K562 (cell line): ENCODE measurements around the gene TMEM72. TPM values are rescaled to one million over a fixed set of nuclear protein-coding genes. Genes with fewer than 3 reads are reported as not detected.

ENCODE experiments used
- ATAC-seq: fragments of 200-7000 bp; cut with Tn5 transposase; 3 replicates; pipeline ENCODE4 v1.9.1; 2020; ENCODE audit warnings: moderate library complexity
- BruUV-seq: library from RNA; stranded (reverse); fragments of 400-500 nt; replicated peaks from 2 replicates; lab custom pipeline; 2021; lab: Mats Ljungman, UMichigan
- CTCF ChIA-PET: fragments of 300-600 bp; formaldehyde crosslinking; extraction: SDS; loops from one replicate; lab custom pipeline; 2021; ENCODE audit warnings: low intra/inter-chr PET ratio; lab: Yijun Ruan, JAX
- POLR2A ChIA-PET: fragments of 300-600, 350-650 bp; sonication (Branson Sonifier 250); formaldehyde crosslinking; extraction: SDS; loops from one replicate; lab custom pipeline; 2021; ENCODE audit warnings: antibody characterized with exemption, inconsistent platforms; lab: Yijun Ruan, JAX
- DNase-seq, 4 experiments: peaks; one replicate each; pipeline versions ENCODE4 v3.0.0 to v3.0.0-alpha.2; 2011 to 2018; ENCODE audit warnings: low spot score in 3 of 4, mixed read lengths in 3 of 4; ENCODE audit errors: extremely low read depth in 1 of 4
- FAIRE-seq: peaks from 2 replicates; lab custom pipeline; 2011; peaks lifted over from hg19 to GRCh38; lab: Jason Lieb, UNC
- H2AFZ ChIP-seq: 2 replicates; pipeline ENCODE4 v1.6.0; 2011; ENCODE audit warnings: low read depth, low read length, control low read depth, inconsistent platforms
- H3K27ac ChIP-seq: fragments of 200-600 bp; 3 replicates; pipeline ENCODE4 v1.8.0; 2011; ENCODE audit warnings: low read depth, mild to moderate bottlenecking, control low read depth, inconsistent platforms, low read length, moderate library complexity, mixed read lengths; ENCODE audit errors: extremely low read depth
- H3K27me3 ChIP-seq, 2 experiments: fragments of 300-600 bp in 1 of 2; 2 replicates in 1 of 2; 3 replicates in 1 of 2; pipeline versions ENCODE4 v1.6.0 to v1.8.0; 2011; ENCODE audit warnings: inconsistent platforms in 2 of 2, low read length in 2 of 2, mild to moderate bottlenecking in 1 of 2, mixed read lengths in 1 of 2, moderate library complexity in 1 of 2; ENCODE audit not compliant: control insufficient read depth in 2 of 2, insufficient read depth in 2 of 2
- H3K36me3 ChIP-seq: fragments of 300-600 bp; 3 replicates; pipeline ENCODE4 v1.8.0; 2011; ENCODE audit warnings: mild to moderate bottlenecking, low read length, inconsistent platforms; ENCODE audit not compliant: control insufficient read depth, insufficient read depth
- H3K4me1 ChIP-seq, 2 experiments: fragments of 200-600 bp in 1 of 2; replicated peaks in 1 of 2; 2 replicates in 1 of 2; 3 replicates in 1 of 2; pipeline versions ENCODE4 v1.5.1 to v1.8.0; 2011; ENCODE audit warnings: inconsistent platforms in 2 of 2, low read length in 2 of 2, mild to moderate bottlenecking in 1 of 2, mixed read lengths in 1 of 2, moderate library complexity in 1 of 2; ENCODE audit not compliant: control insufficient read depth in 2 of 2, insufficient read depth in 2 of 2
- H3K4me2 ChIP-seq: 2 replicates; pipeline ENCODE4 v1.6.1; 2011; ENCODE audit warnings: low read length, control low read depth, inconsistent platforms, mixed read lengths; ENCODE audit not compliant: insufficient read depth
- H3K4me3 ChIP-seq: fragments of 200-600 bp; sonication (generic), shearing (Covaris generic); 2 replicates; pipeline ENCODE4 v1.5.1; 2016; ENCODE audit warnings: control low read depth, inconsistent platforms
- H3K79me2 ChIP-seq: fragments of 200-600 bp; 3 replicates; pipeline ENCODE4 v1.8.0; 2011; ENCODE audit warnings: low read length, inconsistent platforms; ENCODE audit not compliant: control insufficient read depth, insufficient read depth
- H3K9ac ChIP-seq, 2 experiments: 2 replicates each; pipeline versions ENCODE4 v1.6.0 to v1.6.1; 2011; ENCODE audit warnings: low read depth in 2 of 2, low read length in 2 of 2, control low read depth in 1 of 2, inconsistent platforms in 1 of 2, mild to moderate bottlenecking in 1 of 2, mixed read lengths in 1 of 2; ENCODE audit not compliant: insufficient read depth in 1 of 2
- H3K9me1 ChIP-seq: one replicate; pipeline ENCODE4 v1.6.0; 2011; ENCODE audit warnings: inconsistent platforms, mild to moderate bottlenecking, low read length, moderate library complexity; ENCODE audit not compliant: control insufficient read depth, insufficient read depth
- H3K9me3 ChIP-seq: replicated peaks from 2 replicates; pipeline ENCODE4 v1.5.1; 2011; ENCODE audit warnings: low read depth, low read length, inconsistent platforms; ENCODE audit not compliant: control insufficient read depth, insufficient read depth
- H4K20me1 ChIP-seq: replicated peaks from 2 replicates; pipeline ENCODE4 v1.6.1; 2011; ENCODE audit warnings: low read length, inconsistent platforms, mixed read lengths; ENCODE audit not compliant: control insufficient read depth, insufficient read depth
- CBFA2T3 ChIP-seq: fragments of 450-650 bp; IDR thresholded peaks from 2 replicates; pipeline ENCODE4 v1.6.1; 2017
- HES1 ChIP-seq: fragments of 450-650 bp; IDR thresholded peaks from 2 replicates; pipeline ENCODE4 v1.6.1; 2016; ENCODE audit warnings: low read depth, mild to moderate bottlenecking, moderate library complexity
- MAFF ChIP-seq: IDR thresholded peaks from 2 replicates; pipeline ENCODE4 v1.6.1; 2012; ENCODE audit warnings: low read length, improper control_type of control experiment
- WGBS: fragments of 100-300 bp; shearing (Covaris generic); methylation state at CpG from one replicate; pipeline ENCODE4 v1.1.6; 2016; ENCODE audit warnings: low coverage, mixed read lengths; ENCODE audit not compliant: insufficient coverage; ENCODE audit errors: missing lambda C conversion rate; 5-methylcytosine and 5-hydroxymethylcytosine counted together
- in situ Hi-C: fragments of 300-500 bp; cut with MboI; formaldehyde crosslinking; loops from 4 replicates; pipeline ENCODE4 v1.15.0; 2018; ENCODE audit warnings: inconsistent platforms, mixed read lengths
- intact Hi-C: fragments of 100-400 bp; cut with micrococcal nuclease; formaldehyde crosslinking; loops from 2 replicates; pipeline ENCODE4 v1.14.2; 2022
- polyA plus RNA-seq, 8 experiments: library from polyadenylated mRNA; depleted of rRNA in 4 of 8; stranded (reverse) in 5 of 8; unstranded in 3 of 8; fragments of >200 nt; fragmentation: Nextera tagmentation in 2 of 8; fragmentation: Illumina TruSeq in 1 of 8; extraction: Ambion mirVana in 2 of 8; extraction: Trizol in 1 of 8; gene quantifications; 2 replicates each; pipeline versions ENCODE4 v1.2.1 to v1.2.3, GENCODE V29; 2011 to 2014; ENCODE audit warnings: inconsistent platforms in 1 of 8, missing spikeins in 1 of 8
- total RNA-seq, 7 experiments: library from RNA; depleted of rRNA in 6 of 7; stranded (reverse); fragments of >200 nt in 6 of 7; fragmentation: Illumina TruSeq in 2 of 7; extraction: Trizol in 2 of 7; gene quantifications; 2 replicates each; pipeline versions ENCODE4 v1.2.1 to v1.2.3, GENCODE V29; 2011 to 2021; ENCODE audit warnings: low replicate concordance in 1 of 7

Gene TMEM72
- total and polyA plus RNA-seq, 9 of the 15 experiments (the other 6 are each of a cell fraction or from before 2014, with no cell fraction given) = not detected

- peak; percentile 73 for FAIRE-seq
- WGBS = 2% methylated on average over 7 of the region's 7 CpGs
- POLR2A ChIA-PET = interaction anchor here (1.1 kb wide), 1 partner anchor 14 kb away, joined by 3 read pairs; no protein-coding TSS in a partner anchor
Observed at GRCh38 chr10:44936314-44936975, 25.3 kb downstream of the TMEM72 start.

GRCh38 chr10:44937196-44938005, 26.3 kb downstream of the TMEM72 start:
- no peaks in the 10 kb centered on the region for H3K4me1 ChIP-seq
- CTCF ChIA-PET = no interaction called here
- no peak for TF ChIP-seq HES1
- H3K4me2 ChIP-seq = no peak overlapping the region
- BruUV-seq = no TSS peak
- H3K36me3 ChIP-seq = no peaks in the 10 kb centered on the region
- DNase-seq (no peak), ATAC-seq (no peak), FAIRE-seq (no peak)
- H3K27me3 ChIP-seq = peaks cover 9 to 39% of the 10 kb centered on the region in 2 experiments; a peak in 4 of 5 replicates
- no peaks in the 10 kb centered on the region for H3K9me1 ChIP-seq
- WGBS = 3% methylated on average over 9 of the region's 9 CpGs
- POLR2A ChIA-PET = interaction anchor here (0.5 kb wide), 1 partner anchor 49 kb away, joined by 3 read pairs; no protein-coding TSS in a partner anchor
- no peak overlapping the region for H3K4me3 ChIP-seq
- intact Hi-C loops = no loop called here
- H4K20me1 ChIP-seq = peaks cover 2% of the 10 kb centered on the region; the same call in 1 of the 2 replicates
- H3K9ac ChIP-seq = no peak overlapping the region
- no peak overlapping the region for H3K27ac ChIP-seq
- no peak overlapping the region for H2AFZ ChIP-seq
- H3K79me2 ChIP-seq = no peaks in the 10 kb centered on the region
- in situ Hi-C loops = no loop called here
- no peaks in the 10 kb centered on the region for H3K9me3 ChIP-seq

More at GRCh38 chr10:44936314-44936975, 25.3 kb downstream of the TMEM72 start:
- TF ChIP-seq MAFF (no peak), CBFA2T3 (peak; percentile 24)
- no peaks in the 10 kb centered on the region for H3K9me1 ChIP-seq
- peaks cover 9 to 39% of the 10 kb centered on the region in 2 experiments; a peak in 4 of 5 replicates for H3K27me3 ChIP-seq
- CTCF ChIA-PET = no interaction called here
- intact Hi-C loops (no loop called here), in situ Hi-C loops (no loop called here)
- ATAC-seq = no peak
- no peaks in the 10 kb centered on the region for H3K79me2 ChIP-seq
- DNase-seq = no peak
- no TSS peak for BruUV-seq
- H3K4me2 ChIP-seq = no peak overlapping the region
- no peaks in the 10 kb centered on the region for H3K4me1 ChIP-seq
- H3K4me3 ChIP-seq = no peak overlapping the region
- H2AFZ ChIP-seq = no peak overlapping the region
- H3K9ac ChIP-seq = no peak overlapping the region
- H4K20me1 ChIP-seq = peaks cover 2% of the 10 kb centered on the region; the same call in 1 of the 2 replicates
- no peaks in the 10 kb centered on the region for H3K9me3 ChIP-seq
- H3K36me3 ChIP-seq = no peaks in the 10 kb centered on the region
- no peak overlapping the region for H3K27ac ChIP-seq
